HepG2 (cell line): ENCODE results near the gene RNU1-1. TPM values are rescaled to one million over a fixed set of nuclear protein-coding genes. Genes with fewer than 3 reads are reported as not detected.
A peak's percentile ranks its signal among the peaks of the same experiment; 100 is the strongest.

ENCODE experiments used
- ERF ChIP-seq: IDR thresholded peaks from 2 replicates; pipeline ENCODE4 v1.6.1; 2018; ENCODE audit warnings: missing biosample characterization, missing genetic modification reagents
- FOXJ3 ChIP-seq: sonication (generic); formaldehyde crosslinking; IDR thresholded peaks from 2 replicates; pipeline ENCODE4 v1.4.0; 2020; ENCODE audit warnings: missing genetic modification reagents, mild to moderate bottlenecking, borderline replicate concordance
- HOXA3 ChIP-seq: sonication (generic); formaldehyde crosslinking; IDR thresholded peaks from 2 replicates; pipeline ENCODE4 v1.5.0; 2020; ENCODE audit warnings: missing genetic modification reagents
- MYPOP ChIP-seq: sonication (generic); formaldehyde crosslinking; IDR thresholded peaks from 2 replicates; pipeline ENCODE4 v1.8.1; 2023; ENCODE audit warnings: mild to moderate bottlenecking, moderate library complexity, missing genetic modification reagents
- SIN3A ChIP-seq: IDR thresholded peaks from 2 replicates; pipeline ENCODE4 v1.6.1; 2011; ENCODE audit warnings: low read depth, mild to moderate bottlenecking, control low read depth, low read length, borderline replicate concordance
- TFE3 ChIP-seq: IDR thresholded peaks from 2 replicates; pipeline ENCODE4 v1.6.1; 2016
- TOPORS ChIP-seq: sonication (generic); formaldehyde crosslinking; IDR thresholded peaks from 2 replicates; pipeline ENCODE4 v1.8.0; 2023; ENCODE audit warnings: mild to moderate bottlenecking, missing genetic modification reagents
- YEATS4 ChIP-seq: sonication (generic); formaldehyde crosslinking; IDR thresholded peaks from 2 replicates; pipeline ENCODE4 v1.4.0; 2020; ENCODE audit warnings: missing genetic modification reagents, borderline replicate concordance
- ZFP91 ChIP-seq: sonication (generic); formaldehyde crosslinking; IDR thresholded peaks from 2 replicates; pipeline ENCODE4 v1.9.0; 2022; ENCODE audit warnings: missing genetic modification reagents, mild to moderate bottlenecking, borderline replicate concordance
- ZGPAT ChIP-seq: IDR thresholded peaks from 2 replicates; pipeline ENCODE4 v1.6.1; 2016; ENCODE audit warnings: mild to moderate bottlenecking
- ZNF121 ChIP-seq: sonication (generic); formaldehyde crosslinking; IDR thresholded peaks from 2 replicates; pipeline ENCODE4 v1.5.0; 2020; ENCODE audit warnings: mild to moderate bottlenecking, missing genetic modification reagents
- ZNF205 ChIP-seq: IDR thresholded peaks from 2 replicates; pipeline ENCODE4 v1.6.1; 2018; ENCODE audit warnings: missing biosample characterization, missing genetic modification reagents
- ZNF264 ChIP-seq: sonication (generic); formaldehyde crosslinking; IDR thresholded peaks from 2 replicates; pipeline ENCODE4 v1.4.0; 2020; ENCODE audit warnings: missing genetic modification reagents
- polyA plus RNA-seq, 8 experiments: library from polyadenylated mRNA; depleted of rRNA in 3 of 8; stranded (reverse) in 7 of 8; unstranded in 1 of 8; fragments of >200 nt; fragmentation: Illumina TruSeq in 4 of 8; extraction: Trizol in 4 of 8; gene quantifications; 2 replicates each; pipeline versions ENCODE4 v1.2.1 to v1.2.3, GENCODE V29; 2011 to 2016; ENCODE audit warnings: low read depth in 4 of 8, missing spikeins in 1 of 8, mixed read lengths in 1 of 8; ENCODE audit not compliant: insufficient read depth in 1 of 8
- total RNA-seq, 5 experiments: library from RNA; depleted of rRNA; stranded (reverse); fragments of >200 nt; fragmentation: Illumina TruSeq; extraction: Trizol; gene quantifications; 2 replicates each; pipeline ENCODE4 v1.2.3, GENCODE V29; 2016; ENCODE audit warnings: low read depth in 1 of 5
- TF ChIP-seq, protein P1 (sequence below): sonication (generic); formaldehyde crosslinking; IDR thresholded peaks from 2 replicates; pipeline ENCODE4 v1.5.1; 2020; ENCODE audit warnings: missing genetic modification reagents, mild to moderate bottlenecking, borderline replicate concordance
- TF ChIP-seq, protein P2 (sequence below): sonication (generic); formaldehyde crosslinking; IDR thresholded peaks from 2 replicates; pipeline ENCODE4 v1.4.0; 2020; ENCODE audit warnings: mild to moderate bottlenecking, missing genetic modification reagents, borderline replicate concordance

The RNU1-1 gene
- total and polyA plus RNA-seq, 2 of the 13 experiments (the other 11 are each of a cell fraction or from before 2014, with no cell fraction given), result under 0.01 to 11,018 TPM

DNA sequence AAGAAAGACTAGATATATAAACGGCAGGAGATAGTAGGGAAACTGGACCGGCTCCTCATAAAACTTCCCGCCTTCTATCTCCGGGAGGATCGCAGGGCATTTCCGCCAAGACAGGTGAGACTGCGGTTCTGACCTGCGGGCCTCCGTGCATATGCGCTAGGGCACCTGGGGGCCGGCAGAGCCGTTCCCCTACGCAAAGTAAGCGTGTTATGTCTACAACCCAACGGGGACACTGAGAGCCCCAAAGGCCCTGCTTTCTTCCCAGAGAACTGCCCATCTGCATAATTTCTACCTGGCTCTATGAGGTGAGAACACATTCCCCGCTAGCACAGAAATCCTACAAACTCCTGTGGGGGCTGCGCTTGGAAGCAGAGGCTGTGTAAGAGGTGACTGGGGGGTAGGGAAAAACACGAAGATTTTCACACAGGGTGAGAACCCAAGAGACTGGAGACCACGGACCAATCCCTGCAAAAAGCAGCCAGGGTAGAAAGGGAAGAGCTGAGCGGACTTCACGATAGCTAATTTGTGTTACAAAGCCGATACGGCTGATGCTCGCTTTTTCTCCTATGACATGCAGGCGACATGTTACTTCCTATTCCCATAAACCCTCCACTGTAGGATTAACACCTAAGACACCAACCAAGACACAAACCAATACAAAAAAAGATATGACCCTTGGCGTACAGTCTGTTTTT lies 526 bp downstream of the RNU1-1 start (continued):
- TF ChIP-seq YEATS4, result peak; percentile 60; the same call in 1 of the 2 replicates
- TF ChIP-seq ZNF264, result 0 out of 2 replicates have a peak, but pooled peaks have one; percentile 34
- TF ChIP-seq, protein P1, sequence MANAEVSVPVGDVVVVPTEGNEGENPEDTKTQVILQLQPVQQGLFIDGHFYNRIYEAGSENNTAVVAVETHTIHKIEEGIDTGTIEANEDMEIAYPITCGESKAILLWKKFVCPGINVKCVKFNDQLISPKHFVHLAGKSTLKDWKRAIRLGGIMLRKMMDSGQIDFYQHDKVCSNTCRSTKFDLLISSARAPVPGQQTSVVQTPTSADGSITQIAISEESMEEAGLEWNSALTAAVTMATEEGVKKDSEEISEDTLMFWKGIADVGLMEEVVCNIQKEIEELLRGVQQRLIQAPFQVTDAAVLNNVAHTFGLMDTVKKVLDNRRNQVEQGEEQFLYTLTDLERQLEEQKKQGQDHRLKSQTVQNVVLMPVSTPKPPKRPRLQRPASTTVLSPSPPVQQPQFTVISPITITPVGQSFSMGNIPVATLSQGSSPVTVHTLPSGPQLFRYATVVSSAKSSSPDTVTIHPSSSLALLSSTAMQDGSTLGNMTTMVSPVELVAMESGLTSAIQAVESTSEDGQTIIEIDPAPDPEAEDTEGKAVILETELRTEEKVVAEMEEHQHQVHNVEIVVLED, result peak; percentile 40; the same call in 1 of the 2 replicates
- peak; percentile 75 for TF ChIP-seq SIN3A
- peak; percentile 64; the same call in 1 of the 2 replicates for TF ChIP-seq TOPORS (CRISPR knock-in tag)
- TF ChIP-seq ZGPAT, result peak; percentile 84
- peak; percentile 74 for TF ChIP-seq MYPOP (CRISPR knock-in tag)
- TF ChIP-seq, protein P2, sequence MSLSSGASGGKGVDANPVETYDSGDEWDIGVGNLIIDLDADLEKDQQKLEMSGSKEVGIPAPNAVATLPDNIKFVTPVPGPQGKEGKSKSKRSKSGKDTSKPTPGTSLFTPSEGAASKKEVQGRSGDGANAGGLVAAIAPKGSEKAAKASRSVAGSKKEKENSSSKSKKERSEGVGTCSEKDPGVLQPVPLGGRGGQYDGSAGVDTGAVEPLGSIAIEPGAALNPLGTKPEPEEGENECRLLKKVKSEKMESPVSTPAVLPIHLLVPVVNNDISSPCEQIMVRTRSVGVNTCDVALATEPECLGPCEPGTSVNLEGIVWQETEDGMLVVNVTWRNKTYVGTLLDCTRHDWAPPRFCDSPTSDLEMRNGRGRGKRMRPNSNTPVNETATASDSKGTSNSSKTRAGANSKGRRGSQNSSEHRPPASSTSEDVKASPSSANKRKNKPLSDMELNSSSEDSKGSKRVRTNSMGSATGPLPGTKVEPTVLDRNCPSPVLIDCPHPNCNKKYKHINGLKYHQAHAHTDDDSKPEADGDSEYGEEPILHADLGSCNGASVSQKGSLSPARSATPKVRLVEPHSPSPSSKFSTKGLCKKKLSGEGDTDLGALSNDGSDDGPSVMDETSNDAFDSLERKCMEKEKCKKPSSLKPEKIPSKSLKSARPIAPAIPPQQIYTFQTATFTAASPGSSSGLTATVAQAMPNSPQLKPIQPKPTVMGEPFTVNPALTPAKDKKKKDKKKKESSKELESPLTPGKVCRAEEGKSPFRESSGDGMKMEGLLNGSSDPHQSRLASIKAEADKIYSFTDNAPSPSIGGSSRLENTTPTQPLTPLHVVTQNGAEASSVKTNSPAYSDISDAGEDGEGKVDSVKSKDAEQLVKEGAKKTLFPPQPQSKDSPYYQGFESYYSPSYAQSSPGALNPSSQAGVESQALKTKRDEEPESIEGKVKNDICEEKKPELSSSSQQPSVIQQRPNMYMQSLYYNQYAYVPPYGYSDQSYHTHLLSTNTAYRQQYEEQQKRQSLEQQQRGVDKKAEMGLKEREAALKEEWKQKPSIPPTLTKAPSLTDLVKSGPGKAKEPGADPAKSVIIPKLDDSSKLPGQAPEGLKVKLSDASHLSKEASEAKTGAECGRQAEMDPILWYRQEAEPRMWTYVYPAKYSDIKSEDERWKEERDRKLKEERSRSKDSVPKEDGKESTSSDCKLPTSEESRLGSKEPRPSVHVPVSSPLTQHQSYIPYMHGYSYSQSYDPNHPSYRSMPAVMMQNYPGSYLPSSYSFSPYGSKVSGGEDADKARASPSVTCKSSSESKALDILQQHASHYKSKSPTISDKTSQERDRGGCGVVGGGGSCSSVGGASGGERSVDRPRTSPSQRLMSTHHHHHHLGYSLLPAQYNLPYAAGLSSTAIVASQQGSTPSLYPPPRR (CRISPR knock-in tag), result 0 out of 2 replicates have a peak, but pooled peaks have one; percentile 51
- TF ChIP-seq ZNF205 (CRISPR knock-in tag), result peak; percentile 48; the same call in 1 of the 2 replicates
- 0 out of 2 replicates have a peak, but pooled peaks have one; percentile 10 for TF ChIP-seq TFE3 (CRISPR knock-in tag)
- TF ChIP-seq ERF, result peak; percentile 68
- TF ChIP-seq ZFP91 (CRISPR knock-in tag), result peak; percentile 69; the same call in 1 of the 2 replicates
- 0 out of 2 replicates have a peak, but pooled peaks have one; percentile 30 for TF ChIP-seq ZNF121 (CRISPR knock-in tag)
- TF ChIP-seq FOXJ3 (CRISPR knock-in tag), result peak; percentile 44; the same call in 1 of the 2 replicates
- peak; percentile 45; the same call in 1 of the 2 replicates for TF ChIP-seq HOXA3 (CRISPR knock-in tag)
